Activated CD8-positive, alpha-beta T cell treated with anti-CD3 and anti-CD28 coated beads for 36 hours (primary cell): ENCODE data around the gene XRCC2. TPM values are rescaled to one million over a fixed set of nuclear protein-coding genes. Genes with fewer than 3 reads are reported as not detected.
A peak's percentile ranks its signal among the peaks of the same experiment; 100 is the strongest.
"Not testable (repeated sequence)": the region's sequence is repeated elsewhere in the genome, so short reads cannot be mapped to it uniquely, and the experiment has no call there.

ENCODE experiments used
- ATAC-seq: fragments of 200-7000 bp; cut with Tn5 transposase; one replicate; pipeline ENCODE4 v1.10.0; 2021; ENCODE audit warnings: mild to moderate bottlenecking, moderate library complexity
- CTCF ChIA-PET: fragments of 350-600 bp; sonication (Branson Sonifier 250); formaldehyde crosslinking; loops from one replicate; lab custom pipeline; 2021; ENCODE audit warnings: antibody characterized with exemption; lab: Charles Lee
- POLR2A ChIA-PET: fragments of 350-600 bp; sonication (Branson Sonifier 250); formaldehyde crosslinking; loops from one replicate; lab custom pipeline; 2021; ENCODE audit warnings: antibody characterized with exemption; lab: Charles Lee
- DNase-seq: peaks from one replicate; pipeline ENCODE4 v3.0.0-alpha.2; 2020
- H3K27ac Mint-ChIP-seq: one replicate; pipeline ENCODE4 v1.8.0; 2021; ENCODE audit warnings: mild to moderate bottlenecking, mixed read lengths
- H3K27me3 Mint-ChIP-seq: one replicate; pipeline ENCODE4 v1.8.0; 2021; ENCODE audit warnings: mixed read lengths
- H3K36me3 Mint-ChIP-seq: one replicate; pipeline ENCODE4 v1.8.0; 2021; ENCODE audit warnings: low read depth, mixed read lengths
- H3K4me1 Mint-ChIP-seq: one replicate; pipeline ENCODE4 v1.8.0; 2021; ENCODE audit warnings: low read depth, mixed read lengths
- H3K4me3 Mint-ChIP-seq: one replicate; pipeline ENCODE4 v1.8.0; 2021; ENCODE audit warnings: mild to moderate bottlenecking, moderate library complexity, mixed read lengths
- H3K9me3 Mint-ChIP-seq: one replicate; pipeline ENCODE4 v1.8.0; 2021; ENCODE audit warnings: mixed read lengths
- intact Hi-C: fragments of 100-400 bp; cut with micrococcal nuclease; formaldehyde crosslinking; loops from one replicate; pipeline ENCODE4 v1.10.0; 2022
- total RNA-seq, 2 experiments: library from RNA; stranded (reverse); gene quantifications; one replicate each; pipeline ENCODE4 v1.2.3, GENCODE V29; 2021
- TF ChIP-seq, protein P1 (sequence below): fragments of 200-600 bp; IDR thresholded peaks from one replicate; pipeline ENCODE4 v1.8.0; 2022; ENCODE audit warnings: antibody characterized with exemption, mild to moderate bottlenecking

XRCC2 gene
- total RNA-seq: 10 to 100 TPM; 16.6 to 17.2 TPM

DNA sequence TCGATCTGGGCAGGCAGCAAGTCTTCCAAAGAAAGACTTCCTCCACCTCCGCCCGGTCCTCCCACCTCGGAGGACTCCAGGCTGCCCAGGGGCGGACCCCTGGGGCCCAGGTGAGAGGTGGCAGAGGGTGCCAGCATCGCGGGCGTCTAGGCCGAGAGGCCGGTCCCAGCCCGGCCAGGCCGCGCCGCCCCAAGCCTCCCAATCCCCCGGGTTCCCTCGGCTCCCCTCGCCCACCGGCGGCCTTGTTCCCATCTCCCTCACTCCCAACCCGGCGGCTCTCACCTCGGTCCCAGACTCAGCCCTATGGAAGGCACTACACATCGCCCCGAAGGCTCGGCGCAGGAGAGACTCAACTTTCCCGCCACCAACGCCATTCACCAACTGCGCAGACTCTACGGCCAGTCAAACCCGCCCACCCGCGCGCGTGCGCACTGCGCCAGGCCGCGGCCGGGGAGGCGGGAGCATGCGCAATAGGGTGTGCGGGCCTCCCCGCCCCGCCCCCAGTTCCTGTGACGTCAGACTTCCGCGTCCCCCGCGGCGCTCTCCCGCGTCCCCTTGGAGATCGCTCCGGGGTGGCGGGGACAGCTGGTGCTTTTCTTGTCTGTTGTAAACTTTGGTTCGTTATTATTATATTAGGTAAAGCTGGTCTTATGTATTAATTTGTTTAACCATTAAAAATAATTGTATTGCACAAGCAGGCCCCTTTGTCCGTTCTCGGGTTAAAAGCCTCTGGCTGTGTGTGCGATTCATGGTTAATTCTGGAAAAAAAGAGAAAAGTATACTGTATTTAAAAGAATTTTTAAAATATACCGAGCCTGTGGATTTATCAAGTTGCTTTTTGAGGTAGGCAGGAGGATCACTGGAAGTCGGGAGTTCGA lies at the start of gene XRCC2:
Gene XRCC2, minus strand, starts transcription at position 383 of the 878 bp plus-strand sequence. Its CDS starts 62 bp downstream, at position 321.
- ChIA-PET POLR2A (interaction anchor here (1.2 to 1.7 kb wide), 2 partner anchors 15 to 16 kb away, joined by 3 to 4 read pairs; no protein-coding TSS in a partner anchor), CTCF (interaction anchor here (1.8 kb wide), 1 partner anchor 30 kb away, joined by 4 read pairs; no protein-coding TSS in a partner anchor)
- H3K36me3 Mint-ChIP-seq: peaks cover 18% of the 10 kb centered on the region

DNA sequence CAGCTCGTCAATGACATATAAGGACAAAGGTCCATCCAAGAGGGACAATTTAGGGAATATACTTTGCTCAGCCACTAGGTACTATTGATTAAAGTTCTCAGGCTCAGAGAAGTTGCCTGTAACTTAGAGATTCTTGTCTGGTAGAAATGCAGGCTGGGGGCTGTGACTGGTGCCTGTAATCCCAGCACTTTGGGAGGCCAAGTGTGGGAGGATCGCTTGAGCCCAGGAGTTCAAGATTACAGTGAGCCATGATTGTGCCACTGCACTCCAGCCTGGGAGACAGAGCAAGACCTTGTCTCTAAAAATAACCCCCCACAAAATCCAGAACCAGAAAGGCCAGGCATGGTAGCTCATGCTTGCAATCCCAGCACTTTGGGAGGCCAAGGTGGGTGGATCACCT lies 47.4 kb upstream of the XRCC2 start:
- H3K4me1 Mint-ChIP-seq: no peaks in the 10 kb centered on the region
- H3K9me3 Mint-ChIP-seq: no peaks in the 10 kb centered on the region
- no peaks in the 10 kb centered on the region for H3K36me3 Mint-ChIP-seq
- no peak overlapping the region for H3K27ac Mint-ChIP-seq
- H3K27me3 Mint-ChIP-seq: peaks cover 1% of the 10 kb centered on the region
- ChIA-PET POLR2A (no interaction called here), CTCF (interaction anchor here (1.7 kb wide), 1 partner anchor 16 kb away, joined by 3 read pairs; no protein-coding TSS in a partner anchor)
- intact Hi-C loops: no loop called here
- DNase-seq: no peak
- ATAC-seq: no peak
- TF ChIP-seq, protein P1, sequence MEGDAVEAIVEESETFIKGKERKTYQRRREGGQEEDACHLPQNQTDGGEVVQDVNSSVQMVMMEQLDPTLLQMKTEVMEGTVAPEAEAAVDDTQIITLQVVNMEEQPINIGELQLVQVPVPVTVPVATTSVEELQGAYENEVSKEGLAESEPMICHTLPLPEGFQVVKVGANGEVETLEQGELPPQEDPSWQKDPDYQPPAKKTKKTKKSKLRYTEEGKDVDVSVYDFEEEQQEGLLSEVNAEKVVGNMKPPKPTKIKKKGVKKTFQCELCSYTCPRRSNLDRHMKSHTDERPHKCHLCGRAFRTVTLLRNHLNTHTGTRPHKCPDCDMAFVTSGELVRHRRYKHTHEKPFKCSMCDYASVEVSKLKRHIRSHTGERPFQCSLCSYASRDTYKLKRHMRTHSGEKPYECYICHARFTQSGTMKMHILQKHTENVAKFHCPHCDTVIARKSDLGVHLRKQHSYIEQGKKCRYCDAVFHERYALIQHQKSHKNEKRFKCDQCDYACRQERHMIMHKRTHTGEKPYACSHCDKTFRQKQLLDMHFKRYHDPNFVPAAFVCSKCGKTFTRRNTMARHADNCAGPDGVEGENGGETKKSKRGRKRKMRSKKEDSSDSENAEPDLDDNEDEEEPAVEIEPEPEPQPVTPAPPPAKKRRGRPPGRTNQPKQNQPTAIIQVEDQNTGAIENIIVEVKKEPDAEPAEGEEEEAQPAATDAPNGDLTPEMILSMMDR: no peak
- H3K4me3 Mint-ChIP-seq: no peak overlapping the region

More for the DNA sequence above, at the start of gene XRCC2:
- Mint-ChIP-seq H3K27me3 (no peaks in the 10 kb centered on the region), H3K9me3 (no peaks in the 10 kb centered on the region), H3K4me1 (peaks cover 9% of the 10 kb centered on the region), H3K4me3 (peak within 1 kb of the TSS; percentile 86), H3K27ac (peak within 1 kb of the TSS; percentile 95)
- DNase-seq (peak; percentile 93), ATAC-seq (peak; percentile 96)
- TF ChIP-seq, protein P1: no peak
- intact Hi-C loops: no loop called here

DNA sequence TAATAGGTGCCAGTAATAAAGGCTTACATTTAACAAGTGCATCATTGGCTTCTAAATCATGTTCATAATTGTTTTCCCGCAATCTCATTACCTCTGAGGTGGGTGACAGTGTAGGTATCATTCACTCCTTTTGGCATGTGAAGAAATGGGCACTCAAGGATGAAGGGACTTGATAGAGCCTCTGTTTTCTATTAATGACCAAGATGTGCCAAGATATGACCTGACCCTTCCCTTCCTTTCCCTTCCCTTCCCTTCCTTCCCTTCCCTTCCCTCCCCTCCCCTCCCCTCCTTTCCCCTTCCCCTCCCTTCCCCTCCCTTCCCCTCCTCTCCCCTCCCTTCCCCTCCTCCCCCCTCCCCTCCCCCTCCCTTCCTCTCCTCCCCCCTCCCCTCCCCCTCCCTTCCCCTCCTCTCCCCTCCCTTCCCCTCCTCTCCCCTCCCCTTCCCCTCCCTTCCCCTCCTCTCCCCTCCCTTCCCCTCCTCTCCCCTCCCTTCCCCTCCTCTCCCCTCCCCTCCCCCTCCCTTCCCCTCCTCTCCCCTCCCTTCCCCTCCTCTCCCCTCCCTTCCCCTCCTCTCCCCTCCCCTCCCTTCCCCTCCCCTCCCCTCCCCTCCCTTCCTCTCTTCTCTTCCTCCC lies 36.6 kb upstream of the XRCC2 start:
- POLR2A ChIA-PET, H3K27ac Mint-ChIP-seq, H3K9me3 Mint-ChIP-seq, CTCF ChIA-PET, H3K4me1 Mint-ChIP-seq, DNase-seq, intact Hi-C loops, H3K27me3 Mint-ChIP-seq, ATAC-seq, H3K36me3 Mint-ChIP-seq, H3K4me3 Mint-ChIP-seq: not testable (repeated sequence)

DNA sequence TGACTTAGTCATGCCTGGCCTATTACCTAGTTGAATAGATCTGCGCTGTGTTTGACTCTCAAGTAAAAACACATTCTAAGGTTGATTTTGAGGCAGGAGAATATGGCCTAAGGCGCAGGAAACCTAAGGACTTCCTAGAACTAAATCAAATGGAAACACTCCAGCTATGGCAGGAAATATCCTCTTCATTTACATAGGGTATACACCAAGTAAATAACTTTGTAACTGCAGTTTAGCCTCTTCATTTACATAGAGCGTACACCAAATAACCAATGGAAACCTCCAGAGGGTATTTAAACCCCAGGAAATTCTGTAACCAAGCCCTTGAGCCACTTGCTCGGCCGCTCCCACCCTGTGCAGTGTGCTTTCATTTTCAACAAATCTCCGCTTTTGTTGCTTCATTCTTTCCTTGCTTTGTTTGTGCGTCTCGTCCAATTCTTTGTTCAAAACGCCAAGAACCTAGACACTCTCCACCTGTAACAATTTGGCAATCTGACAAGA lies 35.6 kb upstream of the XRCC2 start:
- Mint-ChIP-seq H3K9me3 (no peaks in the 10 kb centered on the region), H3K4me3 (no peak overlapping the region), H3K27me3 (peaks cover 2% of the 10 kb centered on the region), H3K27ac (no peak overlapping the region), H3K36me3 (no peaks in the 10 kb centered on the region), H3K4me1 (peaks cover 3% of the 10 kb centered on the region)
- ChIA-PET POLR2A (no interaction called here), CTCF (no interaction called here)
- intact Hi-C loops: no loop called here
- DNase-seq (no peak), ATAC-seq (no peak)
- TF ChIP-seq, protein P1: no peak

DNA sequence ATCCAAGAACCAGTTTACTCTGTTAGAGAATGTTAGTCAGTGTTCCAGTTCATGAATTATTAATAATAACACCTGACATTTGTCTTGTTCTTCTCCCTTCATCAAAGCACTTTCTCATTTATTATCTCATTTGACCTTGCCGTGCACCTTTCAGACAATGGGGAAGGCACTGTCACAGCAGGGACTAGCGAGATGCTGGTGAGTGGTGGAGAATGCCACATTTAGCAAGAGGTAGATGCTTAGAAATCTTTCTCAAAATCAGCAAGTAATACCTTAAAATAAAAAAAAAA lies 34.2 kb upstream of the XRCC2 start:
- TF ChIP-seq, protein P1: no peak
- H3K27me3 Mint-ChIP-seq: peaks cover 2% of the 10 kb centered on the region
- ChIA-PET POLR2A (no interaction called here), CTCF (no interaction called here)
- H3K9me3 Mint-ChIP-seq: peaks cover 5% of the 10 kb centered on the region
- no peaks in the 10 kb centered on the region for H3K36me3 Mint-ChIP-seq
- H3K4me3 Mint-ChIP-seq: no peak overlapping the region
- H3K27ac Mint-ChIP-seq: no peak overlapping the region
- intact Hi-C loops: no loop called here
- DNase-seq (no peak), ATAC-seq (no peak)
- peaks cover 3% of the 10 kb centered on the region for H3K4me1 Mint-ChIP-seq
